ENCODE results near the gene SLC37A3.
A peak's percentile ranks its signal among the peaks of the same experiment; 100 is the strongest.

The SLC37A3 gene

DNA sequence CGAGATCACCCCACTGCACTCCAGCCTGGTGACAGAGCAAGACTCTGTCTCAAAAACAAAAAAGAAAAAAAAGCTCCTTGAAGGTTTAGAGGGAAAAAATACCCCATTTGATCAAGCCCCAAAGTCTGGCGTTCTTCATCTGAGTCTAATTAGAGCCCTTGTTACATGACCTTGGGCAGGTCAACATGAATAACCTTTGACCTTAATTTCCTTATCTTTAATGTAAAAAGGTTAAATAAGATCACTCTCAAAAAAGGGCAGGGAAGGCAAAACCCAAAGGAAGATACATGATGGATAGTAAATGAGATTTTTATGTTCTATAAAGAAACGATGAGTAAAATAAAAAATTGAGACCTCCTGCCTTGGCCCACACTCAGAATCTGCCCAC, 40.3 kb downstream of the SLC37A3 start:
- in situ Hi-C loops (cut with HindIII; ENCODE audit: low sequenced_read_pairs), result no loop called here
- TF ChIP-seq, protein P1, sequence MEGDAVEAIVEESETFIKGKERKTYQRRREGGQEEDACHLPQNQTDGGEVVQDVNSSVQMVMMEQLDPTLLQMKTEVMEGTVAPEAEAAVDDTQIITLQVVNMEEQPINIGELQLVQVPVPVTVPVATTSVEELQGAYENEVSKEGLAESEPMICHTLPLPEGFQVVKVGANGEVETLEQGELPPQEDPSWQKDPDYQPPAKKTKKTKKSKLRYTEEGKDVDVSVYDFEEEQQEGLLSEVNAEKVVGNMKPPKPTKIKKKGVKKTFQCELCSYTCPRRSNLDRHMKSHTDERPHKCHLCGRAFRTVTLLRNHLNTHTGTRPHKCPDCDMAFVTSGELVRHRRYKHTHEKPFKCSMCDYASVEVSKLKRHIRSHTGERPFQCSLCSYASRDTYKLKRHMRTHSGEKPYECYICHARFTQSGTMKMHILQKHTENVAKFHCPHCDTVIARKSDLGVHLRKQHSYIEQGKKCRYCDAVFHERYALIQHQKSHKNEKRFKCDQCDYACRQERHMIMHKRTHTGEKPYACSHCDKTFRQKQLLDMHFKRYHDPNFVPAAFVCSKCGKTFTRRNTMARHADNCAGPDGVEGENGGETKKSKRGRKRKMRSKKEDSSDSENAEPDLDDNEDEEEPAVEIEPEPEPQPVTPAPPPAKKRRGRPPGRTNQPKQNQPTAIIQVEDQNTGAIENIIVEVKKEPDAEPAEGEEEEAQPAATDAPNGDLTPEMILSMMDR (IDR thresholded peaks at IDR 0.05; ENCODE audit: low read depth, low read length, missing control alignments), result no peak
- DNase-seq (ENCODE audit: low read depth), result no peak
- no peak overlapping the region for H3K4me3 ChIP-seq (ENCODE audit: low read depth, low read length)

DNA sequence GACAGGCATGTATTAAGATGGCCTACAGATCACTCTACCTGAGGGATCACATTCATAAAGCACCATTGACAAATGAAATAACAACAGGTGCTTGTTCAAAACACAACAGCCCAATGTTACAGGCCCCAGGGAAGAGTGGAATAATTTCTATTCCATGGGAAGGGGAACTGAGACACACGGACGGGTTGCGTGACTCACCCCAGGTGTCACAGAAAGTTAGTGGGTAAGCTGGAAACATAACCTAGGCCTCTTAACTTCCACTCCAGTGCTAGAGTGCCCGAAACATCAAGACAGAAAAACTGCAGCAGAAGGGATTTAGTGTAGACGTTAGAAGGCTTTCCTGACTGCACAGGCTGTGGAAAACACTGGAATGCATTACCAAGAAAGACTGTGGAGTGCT, 48.3 kb downstream of the SLC37A3 start:
- in situ Hi-C loops (cut with HindIII; ENCODE audit: low sequenced_read_pairs), result no loop called here

DNA sequence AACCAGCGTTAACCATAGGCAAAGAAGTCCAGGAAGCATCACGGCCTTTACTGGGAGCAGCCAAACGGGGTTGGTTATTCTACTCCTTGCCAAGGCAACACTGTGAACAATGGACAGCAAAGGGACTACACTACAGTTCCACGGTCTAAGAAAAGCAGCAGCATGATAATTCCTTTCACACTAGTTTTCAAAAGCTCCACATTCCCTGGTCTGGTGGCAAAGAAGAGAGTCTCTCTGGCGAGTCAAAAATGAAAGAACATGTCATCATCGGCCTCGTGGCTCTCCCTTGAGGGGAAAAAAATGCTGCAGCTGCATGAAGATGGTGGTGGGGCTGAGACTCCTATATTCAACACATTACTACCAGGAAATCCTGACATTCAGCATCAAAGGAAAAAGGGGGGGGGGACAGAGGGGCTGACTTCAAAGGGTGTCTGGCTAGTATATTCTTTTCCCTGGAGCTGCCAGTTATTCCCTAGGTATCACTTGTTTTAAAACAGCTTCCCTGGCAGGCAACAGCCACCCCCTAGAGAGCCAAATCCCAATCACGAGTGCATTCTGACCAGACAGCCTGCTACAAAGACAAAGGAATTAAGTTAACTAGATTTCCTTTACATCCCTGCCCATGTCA, 49.1 kb downstream of the SLC37A3 start:
- no peak overlapping the region for H3K4me3 ChIP-seq (ENCODE audit: low read depth, low read length)
- TF ChIP-seq, protein P1 (IDR thresholded peaks at IDR 0.05; ENCODE audit: low read depth, low read length, missing control alignments), result no peak
- in situ Hi-C loops (cut with HindIII; ENCODE audit: low sequenced_read_pairs), result no loop called here
- peak; percentile 26 for DNase-seq (ENCODE audit: low read depth)

More for the DNA sequence above, 48.3 kb downstream of the SLC37A3 start:
- TF ChIP-seq, protein P1 (IDR thresholded peaks at IDR 0.05; ENCODE audit: low read depth, low read length, missing control alignments), result no peak
- H3K4me3 ChIP-seq (ENCODE audit: low read depth, low read length), result no peak overlapping the region
- no peak for DNase-seq (ENCODE audit: low read depth)

DNA sequence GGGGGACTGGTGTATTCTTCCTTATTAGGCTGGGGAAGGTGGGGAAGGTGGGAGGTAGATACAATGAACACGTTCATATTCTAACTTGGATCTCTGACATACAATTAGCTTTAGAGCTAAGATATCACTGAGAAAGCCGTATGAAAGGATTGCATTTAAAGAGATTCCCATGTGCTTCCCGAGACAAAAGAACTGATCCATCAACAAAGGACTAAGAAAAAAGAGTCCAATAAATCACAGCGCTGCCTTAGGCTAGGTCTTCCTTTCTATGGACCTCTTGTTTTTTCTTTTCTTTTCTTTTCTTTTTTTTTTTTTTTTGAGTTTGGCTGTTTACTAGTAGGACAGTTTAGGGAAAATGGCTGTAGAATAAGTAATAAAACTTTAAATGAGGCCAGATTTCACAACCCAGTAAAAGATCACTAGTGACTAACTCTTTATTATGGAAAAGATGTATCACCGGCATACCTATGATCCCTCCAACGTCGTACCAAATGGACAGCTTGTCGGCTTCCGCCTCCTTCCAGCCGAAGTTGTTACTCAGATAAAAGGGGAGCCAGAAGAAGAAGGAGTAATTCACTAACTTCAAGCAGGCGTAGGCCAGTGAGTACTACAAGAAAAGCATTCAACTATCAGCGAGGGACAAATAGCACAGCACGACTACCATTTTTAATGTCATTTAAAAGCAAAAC, 50.0 kb downstream of the SLC37A3 start:
- no peak overlapping the region for H3K4me3 ChIP-seq (ENCODE audit: low read depth, low read length)
- no peak for DNase-seq (ENCODE audit: low read depth)
- TF ChIP-seq, protein P1 (IDR thresholded peaks at IDR 0.05; ENCODE audit: low read depth, low read length, missing control alignments), result no peak
- in situ Hi-C loops (cut with HindIII; ENCODE audit: low sequenced_read_pairs), result no loop called here

DNA sequence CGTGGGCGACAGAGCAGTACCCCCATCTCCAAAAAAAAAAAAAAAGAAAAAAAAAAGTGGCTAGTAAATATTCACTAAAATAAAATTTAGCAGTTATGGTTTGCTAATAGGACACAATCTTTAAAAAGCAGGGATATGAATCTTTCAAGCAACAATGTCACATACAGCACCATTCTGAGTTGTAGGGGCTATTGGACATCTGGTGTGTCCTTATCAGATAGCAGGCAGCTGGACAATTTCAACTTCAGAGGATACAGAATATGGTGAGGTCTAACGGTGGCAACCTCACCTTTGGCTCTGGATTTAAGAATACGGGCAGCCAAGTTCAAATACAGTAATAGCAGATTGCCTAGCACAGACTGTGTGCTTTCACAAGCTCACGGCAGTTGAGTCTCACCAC, 51.1 kb downstream of the SLC37A3 start:
- TF ChIP-seq, protein P1 (IDR thresholded peaks at IDR 0.05; ENCODE audit: low read depth, low read length, missing control alignments), result no peak
- no peak overlapping the region for H3K4me3 ChIP-seq (ENCODE audit: low read depth, low read length)
- in situ Hi-C loops (cut with HindIII; ENCODE audit: low sequenced_read_pairs), result no loop called here
- DNase-seq (ENCODE audit: low read depth), result no peak

DNA sequence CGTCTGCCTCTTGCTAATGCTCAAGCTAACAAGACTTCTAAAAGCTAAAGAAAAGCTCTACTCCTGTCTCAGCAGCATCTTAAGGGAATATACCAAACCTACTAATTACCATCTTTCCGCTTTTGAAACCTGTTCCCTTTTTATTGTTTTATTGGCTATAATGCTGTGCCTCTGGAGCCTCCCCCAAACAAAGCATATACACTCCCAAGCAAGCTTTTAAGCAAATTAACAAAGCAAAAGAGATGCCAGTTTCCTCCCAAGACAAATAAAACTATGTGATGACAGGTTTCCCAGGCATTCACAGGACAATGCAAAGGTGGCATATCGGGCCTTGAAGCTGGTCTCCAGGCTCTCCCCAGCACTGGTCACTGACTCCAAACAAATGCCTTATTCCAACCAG, 52.9 kb downstream of the SLC37A3 start:
- in situ Hi-C loops (cut with HindIII; ENCODE audit: low sequenced_read_pairs), result no loop called here
- H3K4me3 ChIP-seq (ENCODE audit: low read depth, low read length), result no peak overlapping the region

More for the DNA sequence above, 52.9 kb downstream of the SLC37A3 start:
- TF ChIP-seq, protein P1 (IDR thresholded peaks at IDR 0.05; ENCODE audit: low read depth, low read length, missing control alignments), result no peak
- no peak for DNase-seq (ENCODE audit: low read depth)
